Right lobe of liver (tissue), 4 donors: Measurements from ENCODE around the gene CEP57L1.
"Not testable (repeated sequence)": the region's sequence is repeated elsewhere in the genome, so short reads cannot be mapped to it uniquely, and the experiment has no call there.

Source experiments
- CTCF ChIP-seq, 4 donors: fragments of 200-600 bp in 3 of 4; fragments of 450-650 bp in 1 of 4; IDR thresholded peaks; one replicate each; pipeline versions ENCODE4 v1.5.1 to v1.8.0; 2016 to 2022; ENCODE audit warnings: antibody characterized with exemption in 4 of 4, mild to moderate bottlenecking in 2 of 4
- POLR2A ChIP-seq: fragments of 450-650 bp; IDR thresholded peaks from one replicate; pipeline ENCODE4 v1.6.1; 2017; ENCODE audit warnings: antibody characterized with exemption, mild to moderate bottlenecking
- donor health status: DM: no; HTN: no; CAD: no.
- donor health status: DM: no; HTN: no; CAD: no.
- donor health status: DM: no; HTN: yes; CAD: no.

- TF ChIP-seq CTCF (IDR thresholded peaks at IDR 0.05); POLR2A: not testable (repeated sequence)
These were observed 11.2 kb upstream of the CEP57L1 start for GRCh38 chr6:109084146-109084545.
